Amygdala (tissue), 56 donors: ENCODE measurements around the gene LRP1B.

Source experiments
- DNase-seq, 56 donors: peaks; one replicate each; lab custom pipeline; 2025; lab: John Stamatoyannopoulos, UW

LRP1B gene

GRCh38 chr2:141704541-141704940 is 426.3 kb downstream of the LRP1B start:
- no peak for DNase-seq

- DNase-seq, result peak in 1 of 56 donors; percentile 13
Measured at GRCh38 chr2:141703501-141703900, 427.3 kb downstream of the LRP1B start.

GRCh38 chr2:141701618-141702017 is 429.2 kb downstream of the LRP1B start:
- no peak for DNase-seq

DNA sequence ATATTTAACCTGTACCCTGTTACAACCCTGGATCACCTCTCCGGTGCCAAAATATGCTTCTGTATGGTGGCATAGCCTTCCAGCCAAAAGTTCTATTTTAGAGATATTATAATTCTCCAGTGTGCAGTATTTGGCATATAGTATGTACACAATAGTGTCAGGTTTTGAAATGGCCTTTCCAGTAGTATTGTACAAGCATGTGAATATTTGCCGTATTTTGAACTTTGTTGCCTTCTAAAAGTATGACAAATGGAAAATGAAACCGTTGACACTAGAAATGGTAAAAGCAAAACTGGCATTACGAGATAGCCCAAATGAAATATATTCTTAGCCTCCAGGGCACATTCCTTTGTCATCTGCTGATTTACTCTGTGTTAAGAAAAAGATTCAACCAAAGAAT is 431.2 kb downstream of the LRP1B start:
- DNase-seq, result no peak

DNA sequence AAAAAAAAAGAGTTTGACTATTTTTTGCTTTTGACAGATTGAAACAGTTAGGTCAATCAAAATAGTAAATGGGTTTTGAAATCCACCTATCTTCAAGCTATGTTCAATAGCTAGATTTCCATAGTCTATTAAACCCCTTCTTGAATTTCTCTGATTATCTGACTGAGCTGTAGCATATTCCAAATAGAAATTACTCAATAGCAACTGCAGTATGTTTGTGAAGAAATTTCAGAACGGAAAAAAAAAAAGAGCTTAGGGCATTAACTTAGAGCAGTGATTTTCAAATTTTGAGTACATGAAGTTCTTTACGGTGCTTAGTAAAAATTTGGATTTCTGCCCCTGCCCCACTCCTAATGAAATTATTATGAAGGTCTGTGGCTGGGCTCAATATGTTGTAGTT is 432.3 kb downstream of the LRP1B start:
- no peak for DNase-seq

- no peak for DNase-seq
Measured at GRCh38 chr2:141697035-141697434, 433.8 kb downstream of the LRP1B start.

- no peak for DNase-seq
Measured at GRCh38 chr2:141694180-141694579, 436.6 kb downstream of the LRP1B start.

DNA sequence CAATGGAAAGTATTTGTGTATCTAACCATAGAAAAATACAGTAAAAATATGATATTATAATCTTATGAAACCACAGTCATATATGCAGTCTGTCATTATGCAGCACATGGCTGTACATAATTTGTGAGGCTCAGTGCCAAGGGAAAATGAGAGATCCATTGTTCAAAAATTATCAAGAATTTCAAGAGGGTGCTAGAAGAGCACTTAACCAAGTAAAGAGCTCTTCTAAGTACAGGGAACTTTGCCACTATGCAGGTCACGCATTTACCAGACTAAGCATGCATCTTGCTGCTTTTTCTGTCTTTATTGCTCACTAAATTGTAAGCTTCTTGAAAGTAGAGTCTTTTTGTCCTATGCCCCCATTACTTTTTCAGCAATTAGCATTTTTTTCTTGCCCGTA is 438.0 kb downstream of the LRP1B start:
- no peak for DNase-seq

DNA sequence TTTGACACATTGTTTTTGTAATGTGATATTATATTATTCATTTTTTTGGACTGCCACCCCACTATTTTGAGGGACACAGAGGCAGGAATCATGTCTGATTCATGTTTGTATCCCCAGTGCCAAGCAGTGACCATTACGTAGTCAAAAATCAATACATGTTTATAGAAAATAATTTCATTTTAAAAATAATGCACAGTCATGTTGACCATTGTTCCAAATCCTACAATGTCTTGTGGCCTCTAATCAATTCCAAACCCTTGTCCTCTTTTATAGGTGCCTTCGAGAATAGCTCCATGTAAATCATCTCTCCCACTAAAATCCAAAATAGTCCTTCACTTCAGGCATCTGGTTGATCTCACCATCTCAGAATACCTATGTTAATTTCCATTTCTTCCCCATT is 454.7 kb downstream of the LRP1B start:
- DNase-seq, result no peak

GRCh38 chr2:141666191-141666590 is 464.6 kb downstream of the LRP1B start:
- no peak for DNase-seq

GRCh38 chr2:141660232-141660631 is 470.6 kb downstream of the LRP1B start:
- no peak for DNase-seq

GRCh38 chr2:141654311-141654710 is 476.5 kb downstream of the LRP1B start:
- DNase-seq, result no peak

GRCh38 chr2:141653184-141653583 is 477.6 kb downstream of the LRP1B start:
- no peak for DNase-seq

- DNase-seq, result no peak
Measured at GRCh38 chr2:141652308-141652707, 478.5 kb downstream of the LRP1B start.

- DNase-seq, result no peak
Measured at GRCh38 chr2:141647353-141647752, 483.5 kb downstream of the LRP1B start.

- DNase-seq, result no peak
Measured at GRCh38 chr2:141641462-141641861, 489.4 kb downstream of the LRP1B start.

DNA sequence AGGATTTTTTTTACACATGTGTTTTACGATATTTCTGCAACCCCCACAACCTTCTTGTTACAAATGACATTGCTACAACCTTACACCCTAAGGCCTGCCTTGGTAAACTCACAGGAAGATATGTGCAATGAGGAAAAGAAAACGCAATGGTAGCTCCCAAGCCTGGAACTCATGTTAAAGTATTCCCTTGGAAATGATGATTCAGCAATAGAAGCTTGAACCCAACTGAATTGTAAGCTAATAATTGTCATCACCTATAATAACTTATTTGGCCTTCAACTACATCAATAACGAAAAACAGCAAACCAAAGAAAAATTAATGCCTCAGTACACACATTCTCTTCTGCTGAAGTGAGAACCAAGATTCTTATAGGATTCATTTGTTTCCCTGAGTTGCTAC is 491.0 kb downstream of the LRP1B start:
- DNase-seq, result no peak

DNA sequence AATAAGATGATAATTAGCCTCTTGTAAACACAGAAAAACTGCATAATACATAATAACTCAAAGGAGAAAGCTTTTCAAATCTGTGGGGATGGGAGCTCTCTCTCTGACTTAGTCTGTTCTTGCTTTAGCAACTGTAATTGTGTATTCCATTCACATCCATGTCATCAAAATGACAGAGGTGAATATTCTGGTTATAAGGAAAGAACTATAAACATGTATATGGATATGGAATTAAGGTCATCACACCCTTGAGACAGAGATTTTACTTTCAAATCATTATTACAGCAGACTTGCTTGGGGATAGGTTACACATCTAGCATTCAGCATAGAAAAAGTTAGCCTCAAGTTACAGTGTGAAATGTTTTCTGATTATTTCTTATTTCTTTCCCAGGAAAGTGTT is 497.7 kb downstream of the LRP1B start:
- DNase-seq, result no peak

DNA sequence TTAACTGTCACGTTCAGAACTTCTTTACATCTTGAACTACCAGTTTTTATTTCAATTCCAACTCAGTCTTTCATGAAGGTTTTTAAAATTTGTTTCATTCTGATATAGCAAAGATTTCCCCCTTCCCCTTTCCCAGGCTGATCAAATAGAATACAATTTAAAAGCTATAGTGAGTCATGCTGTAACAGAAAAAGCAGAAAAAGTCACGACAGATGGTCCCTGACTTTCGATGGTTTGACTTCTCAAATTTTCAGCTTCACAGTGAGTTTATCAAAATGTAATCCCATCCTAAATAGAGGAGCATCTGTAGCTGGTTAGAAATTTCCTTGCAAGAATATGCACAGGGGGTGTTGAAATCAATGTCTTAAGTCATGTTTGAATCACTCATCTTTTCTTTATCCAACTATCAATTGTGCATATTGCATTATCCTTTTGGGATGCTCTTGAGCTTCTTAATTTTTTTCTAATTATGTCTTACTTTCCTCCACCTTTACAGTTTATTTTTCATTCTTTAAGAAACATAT is 500.3 kb downstream of the LRP1B start:
- no peak for DNase-seq

DNA sequence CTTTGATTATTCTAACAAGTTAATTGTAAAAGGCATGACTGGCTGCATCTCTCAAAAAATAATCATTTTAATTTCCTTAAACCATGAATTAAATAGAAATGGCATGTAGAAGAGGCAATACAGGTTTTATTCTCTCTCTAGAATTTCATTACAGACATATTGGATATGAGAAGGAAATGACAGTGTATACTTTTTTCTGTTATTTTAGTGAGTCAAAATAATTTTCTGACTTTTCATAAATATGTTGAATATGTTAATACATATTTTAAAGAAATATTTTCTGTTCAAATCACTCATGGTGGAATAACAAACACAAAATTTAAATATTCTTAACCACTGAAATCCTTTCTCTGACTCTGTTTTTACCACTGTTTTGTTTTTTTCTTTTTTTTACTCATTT is 510.4 kb downstream of the LRP1B start:
- DNase-seq, result no peak

GRCh38 chr2:141618457-141618856 is 512.4 kb downstream of the LRP1B start:
- DNase-seq, result no peak

DNA sequence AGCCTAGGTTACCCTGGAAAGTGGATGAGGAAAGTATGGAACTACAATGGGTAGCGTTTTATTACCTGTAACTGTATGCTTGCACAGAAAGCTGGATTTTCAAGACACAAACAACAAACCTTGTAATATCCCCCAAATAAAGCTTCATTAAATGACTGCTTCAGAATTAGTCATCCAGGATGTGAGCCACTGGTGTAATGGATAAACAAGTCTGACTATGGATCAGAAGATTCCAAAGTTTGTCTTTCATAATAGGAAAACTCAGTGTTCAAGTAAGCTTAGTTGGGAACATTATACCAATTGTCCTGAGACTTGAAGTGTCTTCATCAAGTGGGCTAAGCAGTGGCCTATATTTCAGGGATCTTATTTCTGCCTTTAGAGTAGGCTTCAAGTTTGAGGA is 518.8 kb downstream of the LRP1B start:
- no peak for DNase-seq

DNA sequence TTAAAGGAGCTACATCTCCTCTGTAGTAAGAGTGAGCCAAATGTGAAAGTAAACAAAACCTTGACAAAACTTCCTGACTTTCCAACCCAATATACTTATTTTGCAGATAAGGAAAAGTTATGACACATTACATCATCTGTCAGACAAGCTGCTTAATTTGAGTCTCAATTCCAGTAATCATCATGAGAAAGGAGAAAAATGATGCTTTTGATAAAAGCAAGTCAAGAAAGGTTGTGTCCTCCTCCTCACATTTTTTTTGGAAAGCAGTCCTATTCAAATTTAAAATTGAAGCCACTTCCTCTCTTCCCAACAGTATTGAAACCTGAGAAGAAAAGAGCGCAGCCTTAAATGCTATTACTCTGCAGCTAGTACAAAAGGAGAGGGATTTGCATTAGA is 519.6 kb downstream of the LRP1B start:
- DNase-seq, result no peak
